SK-N-SH treated with all-trans-retinoic acid at 6 μM for 48 hours (cell line): ENCODE measurements around the gene C3orf70.

Experiments used
- ATAC-seq: fragments of 200-7000 bp; cut with Tn5 transposase; 3 replicates; pipeline ENCODE4 v1.9.1; 2020; ENCODE audit warnings: mild to moderate bottlenecking, moderate library complexity
- BACH2 ChIP-seq: fragments of 250-450 bp; sonication (Bioruptor Pico); IDR thresholded peaks from 2 replicates; pipeline ENCODE4 v1.9.0; 2021; ENCODE audit warnings: mild to moderate bottlenecking, borderline replicate concordance
- CSDC2 ChIP-seq: fragments of 250-450 bp; sonication (Bioruptor Pico); IDR thresholded peaks from 2 replicates; pipeline ENCODE4 v1.5.0; 2020; ENCODE audit warnings: mild to moderate bottlenecking, moderate library complexity
- ESRRG ChIP-seq: fragments of 250-450 bp; sonication (Bioruptor Pico); IDR thresholded peaks from 2 replicates; pipeline ENCODE4 v1.6.1; 2021; ENCODE audit warnings: mild to moderate bottlenecking
- GLIS3 ChIP-seq: fragments of 250-450 bp; sonication (Bioruptor Pico); IDR thresholded peaks from 2 replicates; pipeline ENCODE4 v1.5.0; 2020; ENCODE audit warnings: mild to moderate bottlenecking, moderate library complexity
- ISL1 ChIP-seq: fragments of 250-450 bp; sonication (Bioruptor Pico); IDR thresholded peaks from 2 replicates; pipeline ENCODE4 v2.1.2; 2022; ENCODE audit warnings: mild to moderate bottlenecking, moderate library complexity
- OSR1 ChIP-seq: fragments of 250-450 bp; sonication (Bioruptor Pico); IDR thresholded peaks from 2 replicates; pipeline ENCODE4 v1.8.0; 2022; ENCODE audit warnings: moderate library complexity, mild to moderate bottlenecking, inconsistent platforms
- POU6F1 ChIP-seq: fragments of 250-450 bp; sonication (Bioruptor Pico); IDR thresholded peaks from 2 replicates; pipeline ENCODE4 v1.8.0; 2021; ENCODE audit warnings: low read depth, mild to moderate bottlenecking, moderate library complexity, borderline replicate concordance
- PPARA ChIP-seq: fragments of 250-450 bp; sonication (Bioruptor Pico); IDR thresholded peaks from 2 replicates; pipeline ENCODE4 v1.5.0; 2020; ENCODE audit warnings: mild to moderate bottlenecking, borderline replicate concordance
- RARB ChIP-seq: fragments of 250-450 bp; sonication (Bioruptor Pico); IDR thresholded peaks from 2 replicates; pipeline ENCODE4 v1.8.0; 2021; ENCODE audit warnings: mild to moderate bottlenecking, moderate library complexity
- SNAI2 ChIP-seq: fragments of 250-450 bp; sonication (Bioruptor Pico); IDR thresholded peaks from 2 replicates; pipeline ENCODE4 v1.5.0; 2020; ENCODE audit warnings: mild to moderate bottlenecking, moderate library complexity
- TCF4 ChIP-seq: fragments of 250-450 bp; sonication (Bioruptor Pico); IDR thresholded peaks from 2 replicates; pipeline ENCODE4 v1.8.0; 2021; ENCODE audit warnings: mild to moderate bottlenecking, moderate library complexity, borderline replicate concordance
- TSHZ2 ChIP-seq: fragments of 250-450 bp; sonication (Bioruptor Pico); IDR thresholded peaks from 2 replicates; pipeline ENCODE4 v1.5.0; 2020; ENCODE audit warnings: mild to moderate bottlenecking, moderate library complexity
- ZC3H10 ChIP-seq: fragments of 250-450 bp; sonication (Bioruptor Pico); IDR thresholded peaks from 2 replicates; pipeline ENCODE4 v1.5.1; 2021; ENCODE audit warnings: mild to moderate bottlenecking, moderate library complexity
- ZFP3 ChIP-seq: fragments of 250-450 bp; sonication (Bioruptor Pico); IDR thresholded peaks from 2 replicates; pipeline ENCODE4 v1.5.0; 2020; ENCODE audit warnings: mild to moderate bottlenecking, moderate library complexity
- ZFP30 ChIP-seq: fragments of 450-650 bp; formaldehyde crosslinking; IDR thresholded peaks from 2 replicates; pipeline ENCODE4 v1.5.0; 2022; ENCODE audit warnings: mild to moderate bottlenecking, moderate library complexity
- ZNF70 ChIP-seq: fragments of 450-650 bp; formaldehyde crosslinking; IDR thresholded peaks from 2 replicates; pipeline ENCODE4 v1.5.0; 2020; ENCODE audit warnings: mild to moderate bottlenecking, moderate library complexity
- ZNF8 ChIP-seq: fragments of 450-650 bp; formaldehyde crosslinking; IDR thresholded peaks from 2 replicates; pipeline ENCODE4 v1.5.0; 2020; ENCODE audit warnings: mild to moderate bottlenecking, moderate library complexity
- TF ChIP-seq, protein P1 (sequence below): fragments of 250-450 bp; sonication (Bioruptor Pico); IDR thresholded peaks from 2 replicates; pipeline ENCODE4 v1.5.1; 2021; ENCODE audit warnings: mild to moderate bottlenecking, moderate library complexity
- TF ChIP-seq, protein P2 (sequence below): fragments of 250-450 bp; sonication (Bioruptor Pico); IDR thresholded peaks from 2 replicates; pipeline ENCODE4 v1.5.1; 2020; ENCODE audit warnings: low read depth, mild to moderate bottlenecking, moderate library complexity
- TF ChIP-seq, protein P3 (sequence below): fragments of 250-450 bp; sonication (Bioruptor Pico); IDR thresholded peaks from 2 replicates; pipeline ENCODE4 v1.8.0; 2020; ENCODE audit warnings: mild to moderate bottlenecking, moderate library complexity, borderline replicate concordance

C3orf70 gene, protein sequence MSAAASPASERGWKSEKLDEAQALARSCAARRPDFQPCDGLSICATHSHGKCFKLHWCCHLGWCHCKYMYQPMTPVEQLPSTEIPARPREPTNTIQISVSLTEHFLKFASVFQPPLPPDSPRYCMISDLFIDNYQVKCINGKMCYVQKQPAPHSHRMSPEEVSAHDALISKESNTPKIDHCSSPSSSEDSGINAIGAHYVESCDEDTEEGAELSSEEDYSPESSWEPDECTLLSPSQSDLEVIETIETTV

DNA sequence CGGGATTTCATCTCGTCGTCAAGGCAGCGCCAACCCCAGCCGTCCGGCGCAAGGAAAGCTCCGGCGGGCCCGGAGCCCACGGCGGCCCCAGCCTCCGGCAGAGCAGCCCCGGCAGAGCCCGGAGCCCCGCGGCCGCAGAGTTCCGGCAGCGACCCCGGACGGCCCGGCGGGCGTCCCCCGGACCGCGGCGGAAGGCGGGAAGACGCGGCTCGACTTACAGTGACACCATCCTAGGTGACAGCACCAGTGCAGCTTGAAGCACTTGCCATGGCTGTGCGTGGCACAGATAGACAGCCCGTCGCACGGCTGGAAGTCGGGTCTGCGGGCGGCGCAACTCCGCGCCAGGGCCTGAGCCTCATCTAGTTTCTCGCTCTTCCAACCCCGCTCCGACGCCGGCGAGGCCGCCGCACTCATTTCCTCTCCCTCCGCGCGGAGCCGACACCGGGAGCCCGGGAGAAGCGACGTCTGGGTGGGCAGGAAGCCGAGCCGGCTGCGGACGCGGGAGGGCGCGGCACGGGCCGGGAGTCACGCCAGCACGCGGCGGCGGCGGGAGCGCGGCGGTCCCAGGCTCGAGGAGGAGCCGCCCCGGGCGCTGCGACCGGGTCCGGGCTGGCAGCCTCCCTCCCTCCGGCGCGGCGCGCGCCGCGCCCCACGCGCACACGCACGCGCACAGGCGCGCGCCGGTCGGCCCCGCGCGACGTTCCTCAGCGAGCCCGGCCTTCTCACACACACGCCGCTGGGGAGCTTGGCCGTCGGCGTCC is at the start of gene C3orf70:
C3orf70 (minus strand) TSS at position 651 of the 761 bp plus-strand sequence; CDS start at position 414, 237 bp downstream.
- peak; percentile 65 for ATAC-seq
- TF ChIP-seq ZNF70 (CRISPR knock-in tag), result no peak
- TF ChIP-seq, protein P1, sequence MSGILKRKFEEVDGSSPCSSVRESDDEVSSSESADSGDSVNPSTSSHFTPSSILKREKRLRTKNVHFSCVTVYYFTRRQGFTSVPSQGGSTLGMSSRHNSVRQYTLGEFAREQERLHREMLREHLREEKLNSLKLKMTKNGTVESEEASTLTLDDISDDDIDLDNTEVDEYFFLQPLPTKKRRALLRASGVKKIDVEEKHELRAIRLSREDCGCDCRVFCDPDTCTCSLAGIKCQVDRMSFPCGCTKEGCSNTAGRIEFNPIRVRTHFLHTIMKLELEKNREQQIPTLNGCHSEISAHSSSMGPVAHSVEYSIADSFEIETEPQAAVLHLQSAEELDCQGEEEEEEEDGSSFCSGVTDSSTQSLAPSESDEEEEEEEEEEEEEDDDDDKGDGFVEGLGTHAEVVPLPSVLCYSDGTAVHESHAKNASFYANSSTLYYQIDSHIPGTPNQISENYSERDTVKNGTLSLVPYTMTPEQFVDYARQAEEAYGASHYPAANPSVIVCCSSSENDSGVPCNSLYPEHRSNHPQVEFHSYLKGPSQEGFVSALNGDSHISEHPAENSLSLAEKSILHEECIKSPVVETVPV, result no peak
- TF ChIP-seq PPARA (CRISPR knock-in tag), result no peak
- no peak for TF ChIP-seq ISL1 (CRISPR knock-in tag)
- TF ChIP-seq, protein P2, sequence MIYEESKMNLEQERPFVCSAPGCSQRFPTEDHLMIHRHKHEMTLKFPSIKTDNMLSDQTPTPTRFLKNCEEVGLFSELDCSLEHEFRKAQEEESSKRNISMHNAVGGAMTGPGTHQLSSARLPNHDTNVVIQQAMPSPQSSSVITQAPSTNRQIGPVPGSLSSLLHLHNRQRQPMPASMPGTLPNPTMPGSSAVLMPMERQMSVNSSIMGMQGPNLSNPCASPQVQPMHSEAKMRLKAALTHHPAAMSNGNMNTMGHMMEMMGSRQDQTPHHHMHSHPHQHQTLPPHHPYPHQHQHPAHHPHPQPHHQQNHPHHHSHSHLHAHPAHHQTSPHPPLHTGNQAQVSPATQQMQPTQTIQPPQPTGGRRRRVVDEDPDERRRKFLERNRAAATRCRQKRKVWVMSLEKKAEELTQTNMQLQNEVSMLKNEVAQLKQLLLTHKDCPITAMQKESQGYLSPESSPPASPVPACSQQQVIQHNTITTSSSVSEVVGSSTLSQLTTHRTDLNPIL (CRISPR knock-in tag), result no peak
- TF ChIP-seq, protein P3, sequence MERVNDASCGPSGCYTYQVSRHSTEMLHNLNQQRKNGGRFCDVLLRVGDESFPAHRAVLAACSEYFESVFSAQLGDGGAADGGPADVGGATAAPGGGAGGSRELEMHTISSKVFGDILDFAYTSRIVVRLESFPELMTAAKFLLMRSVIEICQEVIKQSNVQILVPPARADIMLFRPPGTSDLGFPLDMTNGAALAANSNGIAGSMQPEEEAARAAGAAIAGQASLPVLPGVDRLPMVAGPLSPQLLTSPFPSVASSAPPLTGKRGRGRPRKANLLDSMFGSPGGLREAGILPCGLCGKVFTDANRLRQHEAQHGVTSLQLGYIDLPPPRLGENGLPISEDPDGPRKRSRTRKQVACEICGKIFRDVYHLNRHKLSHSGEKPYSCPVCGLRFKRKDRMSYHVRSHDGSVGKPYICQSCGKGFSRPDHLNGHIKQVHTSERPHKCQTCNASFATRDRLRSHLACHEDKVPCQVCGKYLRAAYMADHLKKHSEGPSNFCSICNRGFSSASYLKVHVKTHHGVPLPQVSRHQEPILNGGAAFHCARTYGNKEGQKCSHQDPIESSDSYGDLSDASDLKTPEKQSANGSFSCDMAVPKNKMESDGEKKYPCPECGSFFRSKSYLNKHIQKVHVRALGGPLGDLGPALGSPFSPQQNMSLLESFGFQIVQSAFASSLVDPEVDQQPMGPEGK (CRISPR knock-in tag), result no peak

GRCh38 chr3:185200639-185201038 is 47.8 kb upstream of the C3orf70 start:
- TF ChIP-seq PPARA (CRISPR knock-in tag), result no peak
- TF ChIP-seq TCF4, result no peak
- TF ChIP-seq TSHZ2 (CRISPR knock-in tag), result no peak
- TF ChIP-seq, protein P1, result no peak
- TF ChIP-seq, protein P2 (CRISPR knock-in tag), result no peak
- no peak for TF ChIP-seq RARB (CRISPR knock-in tag)
- TF ChIP-seq POU6F1 (CRISPR knock-in tag), result no peak
- TF ChIP-seq OSR1 (CRISPR knock-in tag), result no peak
- no peak for TF ChIP-seq SNAI2
- TF ChIP-seq ZFP30, result no peak
- TF ChIP-seq GLIS3 (CRISPR knock-in tag), result no peak
- peak; percentile 53 for ATAC-seq

GRCh38 chr3:185199671-185200070 is 46.8 kb upstream of the C3orf70 start:
- ATAC-seq, result no peak
- TF ChIP-seq ESRRG (CRISPR knock-in tag), result no peak
- no peak for TF ChIP-seq GLIS3 (CRISPR knock-in tag)
- no peak for TF ChIP-seq OSR1 (CRISPR knock-in tag)
- no peak for TF ChIP-seq ZFP3 (CRISPR knock-in tag)
- TF ChIP-seq, protein P1, result no peak
- TF ChIP-seq CSDC2 (CRISPR knock-in tag), result no peak
- no peak for TF ChIP-seq SNAI2
- TF ChIP-seq ZNF8 (CRISPR knock-in tag), result no peak
- no peak for TF ChIP-seq TCF4
- TF ChIP-seq POU6F1 (CRISPR knock-in tag), result no peak
- TF ChIP-seq RARB (CRISPR knock-in tag), result no peak
- no peak for TF ChIP-seq ISL1 (CRISPR knock-in tag)
- TF ChIP-seq BACH2 (CRISPR knock-in tag), result no peak
- no peak for TF ChIP-seq ZC3H10 (CRISPR knock-in tag)
